HL-60/S4 treated with retinoic acid at 250 ng/mL for 4 days and 3 days (cell line): Measurements from ENCODE around the gene LRFN4.

ENCODE experiments used
- in situ Hi-C: fragments of 300-500 bp; cut with MboI; formaldehyde crosslinking; loops from 2 replicates; pipeline ENCODE4 v1.7.0; 2022; ENCODE audit warnings: low sequenced_read_pairs

LRFN4 gene

DNA sequence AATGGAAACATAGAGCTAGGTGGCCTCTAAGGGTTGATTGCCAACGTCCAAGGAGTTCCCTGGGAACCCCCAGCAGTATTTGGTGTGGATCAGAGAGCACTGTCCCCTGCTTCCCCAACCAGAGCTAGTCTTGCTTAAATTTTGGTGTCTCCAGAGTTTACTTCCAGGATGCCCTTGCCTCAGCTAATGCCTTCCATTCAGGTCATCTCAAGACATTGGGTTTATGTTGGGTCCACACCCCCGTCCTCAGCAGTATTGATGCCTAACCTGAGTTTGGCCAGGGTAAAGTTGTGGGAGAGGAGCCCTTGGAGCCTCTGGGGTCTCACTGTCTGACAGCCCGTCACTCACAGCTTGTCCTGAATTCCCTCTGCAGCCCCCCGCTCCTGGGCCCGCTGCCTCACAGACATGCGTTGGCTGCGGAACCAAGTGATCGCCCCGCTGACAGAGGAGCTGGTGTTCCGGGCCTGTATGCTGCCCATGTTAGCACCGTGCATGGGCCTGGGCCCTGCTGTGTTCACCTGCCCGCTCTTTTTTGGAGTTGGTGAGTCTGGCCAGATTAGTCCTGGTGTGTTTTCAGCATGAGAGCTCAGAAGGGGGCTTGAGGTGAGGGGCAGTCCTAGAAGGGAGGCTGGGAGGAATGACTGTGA lies 12.2 kb upstream of the LRFN4 start:
- in situ Hi-C loops = loop anchor here (25.0 kb wide), 2 partner anchors 157 to 432 kb away; partner anchors contain the start of genes NPAS4 and RBM4B

DNA sequence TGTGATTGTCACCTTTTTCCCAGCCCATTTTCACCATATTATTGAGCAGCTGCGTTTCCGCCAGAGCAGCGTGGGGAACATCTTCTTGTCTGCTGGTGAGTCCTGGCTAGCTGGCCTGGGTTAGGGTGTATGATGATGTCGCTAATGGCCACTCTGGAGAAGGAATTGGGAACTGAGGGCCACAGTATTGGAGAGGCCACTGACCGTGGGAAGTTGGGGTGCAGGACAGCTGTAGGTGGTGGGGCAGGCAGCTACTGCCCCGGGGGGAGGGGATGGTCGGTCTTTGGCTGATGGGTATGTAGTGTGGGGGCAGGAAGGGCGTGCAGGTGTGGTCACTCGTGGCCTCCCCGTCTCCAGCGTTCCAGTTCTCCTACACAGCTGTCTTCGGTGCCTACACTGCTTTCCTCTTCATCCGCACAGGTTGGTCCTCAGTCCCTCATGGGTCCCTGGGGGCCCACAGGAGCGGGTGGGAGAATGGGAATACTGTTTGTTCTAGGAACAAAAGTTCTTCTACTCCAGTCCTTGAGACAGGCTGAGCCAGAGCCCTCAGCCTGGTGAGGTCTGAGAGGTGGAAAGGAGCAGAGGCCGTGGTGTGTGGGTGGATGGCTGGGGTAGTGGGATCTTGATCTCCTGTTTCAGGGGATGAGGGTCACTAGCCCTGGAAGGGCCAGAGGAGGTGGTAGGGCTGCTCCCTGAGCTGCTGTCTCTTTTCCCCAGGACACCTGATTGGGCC lies 11.6 kb upstream of the LRFN4 start:
- in situ Hi-C loops = loop anchor here (25.0 kb wide), 2 partner anchors 158 to 433 kb away; partner anchors contain the start of genes NPAS4 and RBM4B

DNA sequence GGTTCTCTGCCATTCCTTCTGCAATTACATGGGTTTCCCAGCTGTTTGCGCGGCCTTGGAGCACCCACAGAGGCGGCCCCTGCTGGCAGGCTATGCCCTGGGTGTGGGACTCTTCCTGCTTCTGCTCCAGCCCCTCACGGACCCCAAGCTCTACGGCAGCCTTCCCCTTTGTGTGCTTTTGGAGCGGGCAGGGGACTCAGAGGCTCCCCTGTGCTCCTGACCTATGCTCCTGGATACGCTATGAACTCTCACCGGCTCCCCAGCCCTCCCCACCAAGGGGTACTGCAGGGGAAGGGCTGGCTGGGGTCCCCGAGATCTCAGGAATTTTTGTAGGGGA lies 11.0 kb upstream of the LRFN4 start:
- in situ Hi-C loops = loop anchor here (25.0 kb wide), 2 partner anchors 159 to 434 kb away; partner anchors contain the start of genes NPAS4 and RBM4B

DNA sequence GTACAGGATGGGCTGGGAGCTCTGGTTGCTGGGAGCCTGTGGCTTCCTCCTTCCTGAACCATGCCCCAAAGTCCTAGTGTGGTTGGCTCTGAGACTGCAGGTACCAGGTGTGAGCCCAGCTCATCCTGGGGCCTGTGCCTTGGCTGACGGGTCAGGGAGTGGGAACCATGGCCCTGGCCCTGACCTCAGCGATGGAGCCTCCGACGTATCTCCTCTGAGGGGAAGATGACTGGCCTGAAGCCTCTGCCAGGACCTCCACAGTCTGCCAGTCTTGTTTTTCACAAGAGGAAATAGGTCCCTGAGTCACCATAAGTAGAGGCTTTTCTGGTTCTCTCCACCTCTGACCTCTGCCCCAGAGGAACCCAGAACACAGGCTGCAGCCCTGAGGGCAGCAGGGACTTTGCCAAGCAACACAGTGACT lies 10.2 kb upstream of the LRFN4 start:
- in situ Hi-C loops = loop anchor here (25.0 kb wide), 2 partner anchors 159 to 434 kb away; partner anchors contain the start of genes NPAS4 and RBM4B

DNA sequence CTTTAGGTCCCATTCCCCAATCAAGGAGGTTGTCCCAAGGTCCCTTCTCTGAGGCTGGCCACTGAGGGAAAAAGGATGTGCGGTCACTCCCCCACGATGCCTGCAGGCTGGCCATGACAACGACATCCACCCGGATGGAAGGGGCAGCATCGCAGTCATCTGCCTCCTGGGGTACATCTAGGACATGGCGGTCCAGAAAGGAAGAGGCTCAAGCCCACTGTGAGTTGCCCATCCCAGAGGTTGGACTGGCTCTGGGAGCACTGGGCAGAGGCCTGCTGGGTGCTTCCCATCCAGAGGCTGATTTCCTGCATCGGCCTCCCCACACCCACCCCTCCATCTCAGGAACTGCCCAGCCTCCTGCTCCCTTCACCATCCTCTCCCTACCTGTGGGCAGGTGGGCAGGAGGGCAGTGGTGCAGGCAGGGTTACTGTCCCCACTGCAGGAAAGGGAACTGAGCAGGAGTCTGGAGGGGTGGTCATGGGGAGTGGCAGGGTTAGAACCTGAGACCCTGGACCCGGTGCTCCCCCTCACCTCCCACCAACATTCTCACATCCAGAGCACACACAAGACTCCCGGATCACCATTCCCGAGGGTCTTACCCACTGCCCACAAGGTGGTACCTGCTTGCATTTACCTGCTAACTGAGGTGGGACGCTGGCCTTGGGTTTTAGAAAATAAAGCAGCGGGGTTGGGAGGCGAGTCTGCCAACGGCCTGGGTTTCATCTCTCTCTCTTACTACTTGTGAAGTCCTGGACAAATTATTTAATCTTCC lies 9.2 kb upstream of the LRFN4 start:
- in situ Hi-C loops = loop anchor here (25.0 kb wide), 2 partner anchors 160 to 435 kb away; partner anchors contain the start of genes NPAS4 and RBM4B

DNA sequence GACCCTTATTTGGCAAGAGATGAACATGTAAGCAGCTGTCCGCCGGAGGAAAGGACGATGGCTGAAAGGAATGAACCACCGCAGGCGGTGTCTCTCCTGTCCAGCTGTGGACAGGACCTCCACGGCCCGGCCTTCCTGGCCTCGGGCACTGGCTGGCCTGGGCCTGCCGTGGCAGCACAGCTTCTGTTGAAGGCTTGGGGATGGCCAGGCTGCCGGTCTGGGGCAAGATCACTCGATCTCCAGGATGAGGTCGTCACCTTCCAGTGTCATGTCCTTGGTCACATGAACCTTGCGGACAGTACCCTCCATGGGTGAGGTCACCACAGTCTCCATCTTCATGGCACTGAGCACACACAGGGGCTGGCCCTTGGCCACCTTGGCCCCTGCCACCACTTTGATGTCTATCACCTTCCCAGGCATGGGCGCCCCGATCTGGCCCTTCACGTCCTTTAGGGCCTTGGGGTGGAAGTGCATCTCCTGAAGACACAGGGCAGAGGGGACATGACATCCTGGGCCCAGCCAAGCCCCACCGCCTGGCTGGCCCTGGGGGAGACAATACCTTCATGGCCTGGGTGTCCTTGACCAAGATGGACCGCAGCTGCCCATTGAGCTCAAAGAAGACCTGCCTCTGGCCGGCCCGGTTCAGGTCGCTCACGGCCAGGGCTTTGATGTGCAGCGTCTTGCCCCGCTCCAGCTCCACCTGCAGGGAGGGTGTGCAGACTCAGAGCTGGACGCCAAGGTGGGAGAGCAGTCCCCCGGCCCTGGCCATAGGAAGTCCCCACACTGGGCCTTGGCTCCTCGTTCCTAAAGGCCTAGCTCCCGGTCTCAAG lies 8.0 kb upstream of the LRFN4 start:
- in situ Hi-C loops = loop anchor here (25.0 kb wide), 2 partner anchors 162 to 437 kb away; partner anchors contain the start of genes NPAS4 and RBM4B

DNA sequence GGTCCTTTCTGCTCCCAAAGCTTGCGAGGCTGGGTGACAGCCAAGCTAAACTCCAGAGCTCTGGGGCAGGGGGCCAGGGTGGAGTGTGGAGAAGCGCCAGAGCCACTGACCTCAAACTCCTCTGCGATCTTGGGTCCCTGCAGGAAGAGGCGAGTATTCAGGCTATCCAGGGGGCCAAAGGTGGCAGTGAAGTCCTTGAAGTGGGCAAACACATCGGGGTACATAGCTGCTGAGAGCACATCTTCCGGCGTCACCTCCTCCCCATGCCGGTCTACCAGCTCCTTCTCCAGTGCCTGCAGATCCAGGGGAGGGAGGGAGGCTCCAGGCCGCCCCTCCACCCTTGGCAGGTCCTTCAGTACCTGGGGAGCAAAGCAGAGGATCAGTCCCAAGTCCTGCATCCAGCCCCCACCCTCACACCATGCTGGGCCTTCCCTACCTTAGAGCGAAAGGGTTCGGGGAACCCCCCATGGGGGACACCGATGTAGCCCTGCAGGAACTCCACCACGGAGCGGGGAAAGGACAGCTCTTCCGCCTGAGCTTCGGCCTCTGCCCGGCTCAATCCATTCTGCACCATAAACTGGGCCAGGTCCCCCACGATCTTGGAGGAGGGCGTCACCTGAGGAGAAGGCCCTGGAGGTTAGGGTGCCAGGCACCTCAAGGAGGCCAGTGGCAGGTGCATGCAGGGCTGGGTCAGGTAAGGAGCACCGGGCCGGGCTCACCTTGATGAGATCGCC lies 7.2 kb upstream of the LRFN4 start:
- in situ Hi-C loops = loop anchor here (25.0 kb wide), 2 partner anchors 162 to 437 kb away; partner anchors contain the start of genes NPAS4 and RBM4B

DNA sequence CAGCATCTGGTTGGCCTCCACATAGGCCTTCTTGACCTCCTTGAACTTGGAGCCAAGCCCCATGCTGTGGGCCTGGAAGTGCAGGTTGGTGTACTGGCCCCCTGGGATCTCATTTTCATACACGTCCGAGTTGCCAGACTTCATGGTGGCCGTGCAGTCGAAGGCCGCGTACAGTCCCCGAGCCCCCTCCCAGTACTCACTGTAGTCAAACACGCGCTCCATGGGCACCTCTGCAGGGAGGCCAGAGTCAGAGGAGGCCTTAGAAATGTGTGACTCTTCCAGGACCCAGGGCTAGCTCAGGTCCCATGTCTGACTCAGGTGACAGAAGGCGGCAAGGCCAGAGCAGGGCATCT lies 6.7 kb upstream of the LRFN4 start:
- in situ Hi-C loops = no loop called here

DNA sequence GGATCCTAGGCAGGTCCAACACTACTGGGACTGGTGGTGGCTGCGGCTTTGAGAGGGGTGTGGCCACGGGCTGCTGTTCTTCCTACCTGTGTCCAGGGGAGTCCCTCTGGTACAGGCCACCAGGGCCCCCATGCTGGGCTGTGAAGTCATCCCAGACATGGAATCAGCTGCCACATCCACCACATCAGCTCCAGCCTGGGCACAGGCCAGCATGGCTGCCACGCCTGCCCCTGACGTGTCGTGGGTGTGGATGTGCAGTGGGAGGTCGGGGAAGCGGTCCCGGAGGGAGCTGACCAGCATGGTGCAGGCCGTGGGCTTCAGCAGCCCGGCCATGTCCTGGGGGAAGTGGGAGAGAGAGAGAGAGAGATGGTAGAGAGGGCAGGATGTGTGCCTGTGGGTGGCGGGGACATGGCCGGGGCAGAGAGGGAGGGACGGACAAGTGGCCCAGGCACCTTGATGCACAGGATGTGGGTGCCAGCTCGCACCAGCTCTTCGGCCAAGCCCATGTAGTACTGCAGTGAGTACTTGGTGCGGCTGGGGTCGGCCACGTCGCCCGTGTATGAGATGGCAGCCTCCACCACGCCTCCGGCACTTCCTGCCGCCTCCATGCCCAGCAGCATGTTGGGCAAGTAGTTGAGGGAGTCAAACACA lies 6.2 kb upstream of the LRFN4 start:
- in situ Hi-C loops = no loop called here

DNA sequence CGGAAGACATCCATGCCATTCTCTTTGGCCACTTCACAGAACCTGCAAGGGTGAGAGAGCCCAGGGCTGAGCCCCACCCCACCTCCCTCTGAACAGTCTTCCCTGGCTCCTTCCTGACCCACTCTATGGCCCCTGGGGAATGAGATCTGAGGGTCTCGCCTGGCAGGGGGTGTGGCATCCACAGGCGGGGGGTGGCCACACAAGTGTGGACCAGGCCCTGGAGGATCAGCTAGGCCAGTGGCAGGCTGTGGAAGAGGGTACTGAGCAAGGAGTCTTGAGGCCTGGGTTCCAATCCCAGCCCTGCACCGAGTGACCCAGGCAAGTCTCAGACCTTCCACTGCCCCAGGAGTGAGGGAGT lies 5.6 kb upstream of the LRFN4 start:
- in situ Hi-C loops = no loop called here

DNA sequence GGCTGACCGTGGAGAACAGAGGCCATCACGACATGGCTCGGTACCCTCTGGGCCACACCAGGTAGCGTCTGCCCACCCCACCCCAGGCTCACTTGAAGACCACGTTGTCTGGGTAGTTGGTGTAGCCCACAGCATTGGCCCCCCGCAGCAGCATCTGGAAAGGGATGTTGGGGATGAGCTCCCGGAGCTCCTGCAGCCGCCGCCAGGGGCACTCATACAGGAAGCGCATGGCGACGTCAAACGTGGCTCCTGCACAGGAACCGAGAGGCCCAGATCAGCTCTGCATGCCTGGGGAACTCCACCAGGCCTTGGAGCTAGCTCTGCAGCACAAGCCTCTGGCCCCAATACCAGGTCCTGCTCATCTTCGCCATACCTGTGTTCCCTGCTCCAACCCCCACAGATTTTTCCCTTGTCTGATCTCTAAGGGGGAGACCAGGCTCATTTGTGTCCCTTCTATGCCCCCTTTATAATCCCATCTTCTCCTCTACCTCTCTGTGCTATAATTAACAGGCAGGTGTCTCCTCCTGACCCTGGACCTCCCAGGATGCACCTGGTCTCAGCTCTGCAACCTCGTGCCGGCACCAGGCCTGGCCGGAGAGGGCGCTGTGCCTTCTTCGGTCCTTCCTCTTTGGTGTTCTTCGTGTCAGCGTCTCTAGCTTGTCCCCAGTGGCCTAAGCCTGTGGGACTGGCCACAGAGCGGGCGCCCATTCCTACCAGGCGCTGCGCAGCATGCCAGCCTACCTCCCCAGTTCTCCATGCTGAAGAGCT lies 5.0 kb upstream of the LRFN4 start:
- in situ Hi-C loops = no loop called here

DNA sequence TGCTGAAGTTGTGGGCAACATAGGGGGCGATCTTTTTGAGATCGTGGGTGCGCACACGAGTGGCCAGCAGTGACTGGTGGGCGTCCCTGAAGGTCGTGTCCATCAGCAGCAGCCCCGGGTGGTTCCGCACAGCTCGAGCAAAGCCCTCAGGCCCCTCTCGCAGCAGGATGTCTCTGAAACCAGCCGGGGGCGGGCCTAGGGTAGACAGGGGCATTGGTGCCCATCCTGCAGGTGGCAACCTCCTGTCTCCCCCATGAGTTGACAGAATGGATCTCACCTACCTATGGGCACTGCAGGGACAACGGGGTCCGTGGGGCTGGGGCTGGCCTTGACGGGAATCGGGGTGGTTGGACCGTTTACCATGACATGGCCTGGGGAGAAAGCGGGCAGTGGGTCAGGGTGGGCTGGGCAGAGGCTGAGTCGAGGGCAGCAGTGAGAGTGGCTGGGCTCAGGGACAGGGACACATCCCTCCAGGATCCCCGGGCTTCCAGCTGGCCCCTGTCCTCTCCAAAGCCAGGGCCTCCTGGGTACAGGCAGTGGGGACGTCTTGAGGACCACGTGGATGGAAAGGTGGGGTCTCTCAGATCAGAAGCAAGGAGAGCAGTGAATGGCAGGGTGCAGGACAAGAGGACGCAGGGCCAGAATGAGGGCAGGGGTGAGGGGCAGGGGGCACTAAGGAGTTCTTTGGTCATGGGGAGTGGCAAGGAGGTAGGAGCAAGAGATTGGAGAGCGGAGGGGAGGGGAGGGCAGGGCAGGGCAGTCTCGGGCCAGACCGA lies 4.2 kb upstream of the LRFN4 start:
- in situ Hi-C loops = no loop called here

DNA sequence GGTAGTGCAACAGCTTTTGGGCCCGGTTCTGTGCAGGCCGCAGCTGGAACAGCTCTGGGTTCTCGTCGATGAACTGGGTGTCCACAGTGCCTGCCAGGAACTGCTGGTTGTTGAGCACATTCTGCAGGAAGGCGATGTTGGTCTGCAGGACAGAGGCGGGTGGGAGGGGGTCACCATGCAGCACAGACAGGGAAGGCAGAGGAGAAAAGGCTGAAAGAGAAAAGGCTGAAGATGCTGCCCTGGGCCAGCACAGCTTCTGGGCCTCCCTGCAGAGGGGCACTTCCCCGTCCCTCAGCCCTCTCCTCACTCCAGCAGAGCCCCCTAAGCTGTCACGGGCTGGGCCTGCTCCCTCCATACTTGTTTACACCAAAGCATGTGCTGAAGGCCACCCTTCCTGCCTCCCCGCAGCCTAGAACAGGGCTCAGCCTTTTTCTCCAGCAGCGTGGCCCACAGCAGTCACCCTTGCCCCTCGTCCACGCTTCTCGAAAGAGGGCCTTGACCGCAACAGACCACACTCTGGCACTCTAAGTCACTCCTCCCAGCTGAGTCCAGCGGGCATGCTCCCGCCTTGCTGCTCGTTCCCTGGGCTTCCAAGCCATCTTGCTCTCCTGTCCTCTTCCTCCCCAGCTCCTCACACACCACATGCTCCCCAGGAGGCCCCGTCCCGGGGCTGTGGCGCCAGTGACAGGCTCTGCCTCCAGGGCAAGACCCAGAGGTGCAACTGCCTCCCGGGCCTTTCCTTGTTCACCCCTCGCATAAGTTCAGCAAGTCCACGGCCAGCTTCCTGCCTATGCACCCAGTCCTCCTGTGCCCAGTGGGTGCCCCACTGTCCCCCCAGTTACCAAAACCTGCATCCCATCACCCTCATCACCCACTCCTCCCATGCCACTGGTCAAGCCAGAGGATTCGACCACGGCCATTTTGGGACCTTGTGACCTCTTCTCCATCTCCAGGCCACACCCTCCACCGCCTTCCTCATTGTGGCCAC lies 3.3 kb upstream of the LRFN4 start:
- in situ Hi-C loops = no loop called here

DNA sequence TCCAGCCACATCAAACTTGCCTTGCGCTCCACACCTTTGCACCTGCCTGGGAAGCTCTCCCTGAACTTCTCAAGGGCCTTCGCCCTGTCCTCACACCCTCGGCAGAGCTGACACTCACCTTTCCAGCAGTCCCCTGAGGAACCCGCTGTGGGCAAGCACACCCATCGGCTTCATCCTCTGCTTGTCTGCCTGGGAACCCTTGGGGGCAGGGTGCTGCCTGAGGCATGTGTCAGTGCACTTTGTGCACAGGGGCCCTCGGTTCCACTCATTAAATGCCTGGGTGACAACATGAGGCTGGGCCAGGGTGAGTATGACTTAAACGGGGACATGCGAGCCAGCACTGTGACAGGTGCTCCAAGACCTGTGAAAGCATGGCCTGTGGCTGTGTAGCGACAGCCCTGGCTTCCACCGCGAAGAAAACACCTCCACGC lies 2.6 kb upstream of the LRFN4 start:
- in situ Hi-C loops = no loop called here

DNA sequence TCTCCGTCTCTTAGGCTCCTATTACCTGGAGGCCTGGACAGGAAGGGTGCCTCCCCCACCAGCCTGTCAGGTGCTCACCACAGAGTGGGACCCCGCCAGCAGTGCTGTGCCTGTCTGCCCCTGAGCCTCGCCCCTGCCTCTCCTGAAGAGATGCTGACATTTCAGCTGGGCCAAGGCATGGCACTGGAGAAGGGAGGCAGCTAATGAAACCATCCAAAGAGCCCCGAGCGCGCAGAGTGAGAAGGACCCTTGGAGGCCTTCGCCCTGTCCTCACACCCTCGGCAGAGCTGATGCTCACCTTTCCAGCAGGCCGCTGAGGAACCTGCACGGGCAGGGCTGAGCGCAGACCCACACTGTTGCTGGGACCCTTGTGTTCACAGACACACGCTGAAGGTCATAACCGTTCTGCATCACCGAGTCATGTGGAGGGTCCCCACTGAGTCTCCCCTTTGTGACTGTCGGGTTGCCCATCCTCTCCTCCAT lies 2.1 kb upstream of the LRFN4 start:
- in situ Hi-C loops = no loop called here
